ENCODE results near the gene FAR2. TPM values are rescaled to one million over a fixed set of nuclear protein-coding genes. Genes with fewer than 3 reads are reported as not detected.

The FAR2 gene
- total and polyA plus RNA-seq, 4 donors, result 0.81 to 7.6 (median 3.1) TPM

GRCh38 chr12:29222200-29222599 lies 73.1 kb downstream of the FAR2 start:
- Histone ChIP-seq H3K4me3 (ENCODE audit: low read depth in 1 of 3, low read length in 3 of 3) (no peak overlapping the region), H3K36me3 (ENCODE audit: control insufficient read depth in 4 of 4, insufficient read depth in 3 of 4, low read depth in 1 of 4, low read length in 3 of 4) (no peaks in the 10 kb centered on the region), H3K4me1 (ENCODE audit: control insufficient read depth in 4 of 4, insufficient read depth in 4 of 4, low read length in 3 of 4) (no peaks in the 10 kb centered on the region), H3K27me3 (ENCODE audit: control insufficient read depth in 4 of 4, insufficient read depth in 4 of 4, low read length in 3 of 4) (no peaks in the 10 kb centered on the region), H3K9me3 (ENCODE audit: control insufficient read depth in 4 of 4, low read length in 3 of 4) (no peaks in the 10 kb centered on the region), H3K9ac (ENCODE audit: low read depth in 1 of 2, low read length in 2 of 2) (no peak overlapping the region), H3K27ac (ENCODE audit: low read depth in 1 of 2, low read length in 2 of 2) (no peak overlapping the region)
- no peak for TF ChIP-seq TAF1 (conservative IDR thresholded peaks at IDR 0.05)
- no peak for TF ChIP-seq JUND (IDR thresholded peaks at IDR 0.05)
- TF ChIP-seq RAD21 (IDR thresholded peaks at IDR 0.05), result no peak
- TF ChIP-seq YY1 (IDR thresholded peaks at IDR 0.05), result no peak
- TF ChIP-seq FOXA2 (IDR thresholded peaks at IDR 0.05), result no peak
- TF ChIP-seq RXRA (IDR thresholded peaks at IDR 0.05), result no peak
- TF ChIP-seq EGR1 (IDR thresholded peaks at IDR 0.05; ENCODE audit: low read depth in 2 of 2), result no peak
- TF ChIP-seq NR2F2 (IDR thresholded peaks at IDR 0.05), result no peak
- TF ChIP-seq FOXA1 (IDR thresholded peaks at IDR 0.05), result no peak
- no peak for TF ChIP-seq SP1 (IDR thresholded peaks at IDR 0.05)
- TF ChIP-seq CTCF (IDR thresholded peaks at IDR 0.05; ENCODE audit: low read depth, low read length, missing input control), result no peak
- no peak for TF ChIP-seq GABPA (IDR thresholded peaks at IDR 0.05 in 1 of 2, conservative IDR thresholded peaks at IDR 0.05 in 1 of 2)
- DNase-seq (ENCODE audit: low spot score), result no peak
- WGBS, result 87% methylated on average over 1 of the region's 1 CpG

- H3K27ac ChIP-seq (ENCODE audit: low read depth in 1 of 2, low read length in 2 of 2), result no peak overlapping the region
- H3K9me3 ChIP-seq (ENCODE audit: control insufficient read depth in 4 of 4, low read length in 3 of 4), result no peaks in the 10 kb centered on the region
- 79% methylated on average over 2 of the region's 2 CpGs for WGBS
- H3K27me3 ChIP-seq (ENCODE audit: control insufficient read depth in 4 of 4, insufficient read depth in 4 of 4, low read length in 3 of 4), result no peaks in the 10 kb centered on the region
- no peak for TF ChIP-seq JUND (IDR thresholded peaks at IDR 0.05)
- TF ChIP-seq RAD21 (IDR thresholded peaks at IDR 0.05), result no peak
- no peak for TF ChIP-seq YY1 (IDR thresholded peaks at IDR 0.05)
- no peak for TF ChIP-seq RXRA (IDR thresholded peaks at IDR 0.05)
- no peak for TF ChIP-seq REST (IDR thresholded peaks at IDR 0.05)
- TF ChIP-seq HNF4A (conservative IDR thresholded peaks at IDR 0.05), result no peak
- TF ChIP-seq SP1 (IDR thresholded peaks at IDR 0.05), result no peak
- no peak for TF ChIP-seq ATF3 (IDR thresholded peaks at IDR 0.05)
- TF ChIP-seq FOXA2 (IDR thresholded peaks at IDR 0.05), result no peak
- no peak for TF ChIP-seq TAF1 (conservative IDR thresholded peaks at IDR 0.05)
- TF ChIP-seq NR2F2 (IDR thresholded peaks at IDR 0.05), result no peak
- TF ChIP-seq CTCF (IDR thresholded peaks at IDR 0.05; ENCODE audit: low read depth, low read length, missing input control), result no peak
- no peak for TF ChIP-seq ZBTB33 (IDR thresholded peaks at IDR 0.05)
- no peak for TF ChIP-seq GABPA (IDR thresholded peaks at IDR 0.05 in 1 of 2, conservative IDR thresholded peaks at IDR 0.05 in 1 of 2)
- TF ChIP-seq MAX (IDR thresholded peaks at IDR 0.05), result no peak
- no peak for TF ChIP-seq HNF4G (IDR thresholded peaks at IDR 0.05)
- no peak for TF ChIP-seq FOXA1 (IDR thresholded peaks at IDR 0.05)
- no peak for TF ChIP-seq EGR1 (IDR thresholded peaks at IDR 0.05; ENCODE audit: low read depth in 2 of 2)
- no peaks in the 10 kb centered on the region for H3K4me1 ChIP-seq (ENCODE audit: control insufficient read depth in 4 of 4, insufficient read depth in 4 of 4, low read length in 3 of 4)
- no peak overlapping the region for H3K9ac ChIP-seq (ENCODE audit: low read depth in 1 of 2, low read length in 2 of 2)
- H3K36me3 ChIP-seq (ENCODE audit: control insufficient read depth in 4 of 4, insufficient read depth in 3 of 4, low read depth in 1 of 4, low read length in 3 of 4), result no peaks in the 10 kb centered on the region
- no peak overlapping the region for H3K4me3 ChIP-seq (ENCODE audit: low read depth in 1 of 3, low read length in 3 of 3)
- DNase-seq (ENCODE audit: low spot score), result no peak
These were observed 74.3 kb downstream of the FAR2 start for GRCh38 chr12:29223426-29223825.
